Endothelial cell of umbilical vein (primary cell): ENCODE measurements around the gene BMAL2. TPM values are rescaled to one million over a fixed set of nuclear protein-coding genes. Genes with fewer than 3 reads are reported as not detected.

Source experiments
- BruUV-seq: library from RNA; stranded (reverse); fragments of 400-500 nt; replicated peaks from 2 replicates; lab custom pipeline; 2021; lab: Mats Ljungman, UMichigan
- CTCF ChIA-PET: fragments of 300-600, 350-600 bp; sonication (Branson Sonifier 250); formaldehyde crosslinking; loops from one replicate; lab custom pipeline; 2021; ENCODE audit warnings: antibody characterized with exemption, inconsistent platforms; lab: Charles Lee
- POLR2A ChIA-PET: fragments of 300-600, 350-600 bp; sonication (Branson Sonifier 250); formaldehyde crosslinking; loops from one replicate; lab custom pipeline; 2021; ENCODE audit warnings: antibody characterized with exemption, inconsistent platforms; lab: Charles Lee
- DNase-seq: peaks from one replicate; pipeline ENCODE4 v3.0.0-alpha.2; 2011; ENCODE audit warnings: low read depth, low spot score
- FAIRE-seq: peaks from 2 replicates; lab custom pipeline; 2011; peaks lifted over from hg19 to GRCh38; lab: Jason Lieb, UNC
- H2AFZ ChIP-seq: 2 replicates; pipeline ENCODE4 v1.6.0; 2012; ENCODE audit warnings: low read depth, low read length, control low read depth, inconsistent platforms
- H3K27ac ChIP-seq: 2 replicates; pipeline ENCODE4 v1.5.1; 2011; ENCODE audit warnings: low read depth, mild to moderate bottlenecking, control low read depth, low read length, moderate library complexity; ENCODE audit not compliant: insufficient read depth
- H3K27me3 ChIP-seq, 2 experiments: 2 replicates each; pipeline versions ENCODE4 v1.6.0 to v1.6.1; 2011; ENCODE audit warnings: low read length in 2 of 2, mixed read lengths in 1 of 2; ENCODE audit not compliant: control insufficient read depth in 2 of 2, insufficient read depth in 2 of 2
- H3K36me3 ChIP-seq, 2 experiments: 2 replicates in 1 of 2; 3 replicates in 1 of 2; pipeline ENCODE4 v1.5.1; 2011; ENCODE audit warnings: low read length in 2 of 2, mild to moderate bottlenecking in 1 of 2, moderate library complexity in 1 of 2; ENCODE audit not compliant: control insufficient read depth in 2 of 2, insufficient read depth in 2 of 2; ENCODE audit errors: extremely low read depth in 1 of 2
- H3K4me1 ChIP-seq: 3 replicates; pipeline ENCODE4 v1.5.1; 2011; ENCODE audit warnings: mild to moderate bottlenecking, low read length; ENCODE audit not compliant: control insufficient read depth, insufficient read depth; ENCODE audit errors: extremely low read depth
- H3K4me2 ChIP-seq: 2 replicates; pipeline ENCODE4 v1.6.1; 2011; ENCODE audit warnings: low read length, control low read depth, mixed read lengths; ENCODE audit not compliant: insufficient read depth
- H3K4me3 ChIP-seq, 3 experiments: fragments of 200-600 bp in 1 of 3; sonication (generic), shearing (Covaris generic) in 1 of 3; replicated peaks in 1 of 3; 2 replicates each; pipeline ENCODE4 v1.5.1; 2011 to 2016; ENCODE audit warnings: control low read depth in 3 of 3, low read length in 3 of 3, mild to moderate bottlenecking in 2 of 3, inconsistent platforms in 1 of 3, low read depth in 1 of 3, moderate library complexity in 1 of 3; ENCODE audit not compliant: insufficient read depth in 1 of 3
- H3K79me2 ChIP-seq: 2 replicates; pipeline ENCODE4 v1.6.0; 2012; ENCODE audit warnings: low read length, inconsistent platforms; ENCODE audit not compliant: control insufficient read depth, insufficient read depth
- H3K9ac ChIP-seq: replicated peaks from 2 replicates; pipeline ENCODE3; 2011; ENCODE audit warnings: low read length, control low read depth; ENCODE audit not compliant: insufficient read depth; ENCODE audit errors: extremely low read depth
- H3K9me1 ChIP-seq: replicated peaks from 3 replicates; pipeline ENCODE4 v1.6.0; 2011; ENCODE audit warnings: mild to moderate bottlenecking, low read length; ENCODE audit not compliant: control insufficient read depth, insufficient read depth; ENCODE audit errors: extremely low read depth
- H3K9me3 ChIP-seq: replicated peaks from 2 replicates; pipeline ENCODE4 v1.5.1; 2012; ENCODE audit warnings: low read length, inconsistent platforms; ENCODE audit not compliant: control insufficient read depth, insufficient read depth
- H4K20me1 ChIP-seq: replicated peaks from 2 replicates; pipeline ENCODE3; 2011; ENCODE audit warnings: mild to moderate bottlenecking, low read length; ENCODE audit not compliant: control insufficient read depth, insufficient read depth; ENCODE audit errors: extremely low read depth
- CTCF ChIP-seq, 2 donors: IDR thresholded peaks; 1 replicate in 1 of 2; 2 replicates in 1 of 2; pipeline ENCODE4 v1.5.1; 2011; ENCODE audit warnings: low read length in 2 of 2, mild to moderate bottlenecking in 2 of 2, moderate library complexity in 2 of 2, control low read depth in 1 of 2, inconsistent platforms in 1 of 2, low read depth in 1 of 2; ENCODE audit not compliant: insufficient read depth in 1 of 2; ENCODE audit errors: extremely low read depth in 1 of 2
- EZH2 ChIP-seq: IDR thresholded peaks from 2 replicates; pipeline ENCODE4 v1.6.1; 2012; ENCODE audit warnings: borderline replicate concordance, low read depth, mild to moderate bottlenecking, moderate library complexity, low read length, inconsistent platforms; ENCODE audit not compliant: severe bottlenecking
- FOS ChIP-seq: IDR thresholded peaks from 2 replicates; pipeline ENCODE4 v1.6.1; 2011; ENCODE audit warnings: mild to moderate bottlenecking, low read length, moderate library complexity, borderline replicate concordance; ENCODE audit not compliant: insufficient read depth
- GATA2 ChIP-seq: IDR thresholded peaks from 2 replicates; pipeline ENCODE4 v1.7.0; 2011; ENCODE audit warnings: low read depth, mild to moderate bottlenecking, moderate library complexity, mixed read lengths, low read length; ENCODE audit not compliant: insufficient read length, insufficient read depth
- JUN ChIP-seq: IDR thresholded peaks from 2 replicates; pipeline ENCODE4 v1.6.1; 2011; ENCODE audit warnings: borderline replicate concordance, low read depth; ENCODE audit not compliant: insufficient read length, insufficient read depth
- MYC ChIP-seq: IDR thresholded peaks from one replicate; pipeline ENCODE4 v1.6.1; 2011; ENCODE audit warnings: mild to moderate bottlenecking, low read depth, low read length
- POLR2A ChIP-seq: IDR thresholded peaks from 2 replicates; pipeline ENCODE4 v1.6.1; 2012; ENCODE audit warnings: low read depth, mild to moderate bottlenecking, control low read depth, low read length
- POLR2AphosphoS5 ChIP-seq: IDR thresholded peaks from 2 replicates; pipeline ENCODE4 v1.6.1; 2012; ENCODE audit warnings: low read depth, mild to moderate bottlenecking, control low read depth, low read length, moderate library complexity; ENCODE audit not compliant: insufficient read depth
- dilution Hi-C: fragments of 300-500 bp; cut with MboI; formaldehyde crosslinking; loops from one replicate; pipeline ENCODE4 v1.15.0; 2019; ENCODE audit warnings: low sequenced_read_pairs; ENCODE audit not compliant: extremely low pct_ligation_motif_present
- intact Hi-C: fragments of 100-400 bp; cut with micrococcal nuclease; formaldehyde crosslinking; loops from one replicate; pipeline ENCODE4 v1.10.0; 2022
- polyA plus RNA-seq, 4 experiments: library from polyadenylated mRNA; depleted of rRNA in 3 of 4; stranded (reverse) in 3 of 4; unstranded in 1 of 4; fragments of >200 nt; gene quantifications; 2 replicates each; pipeline versions ENCODE4 v1.2.1 to v1.2.3, GENCODE V29; 2011 to 2012; ENCODE audit warnings: missing spikeins in 1 of 4
- total RNA-seq: library from RNA; stranded (reverse); gene quantifications from 2 replicates; pipeline ENCODE4 v1.2.3, GENCODE V29; 2021
- TF ChIP-seq, protein P1 (sequence below): IDR thresholded peaks from 2 replicates; pipeline ENCODE4 v1.6.1; 2011; ENCODE audit not compliant: insufficient read depth, insufficient read length

The BMAL2 gene
- total and polyA plus RNA-seq, 2 donors (not counting 3 experiments of a cell fraction or from before 2014, with no cell fraction given) = 5.9 to 33.3 TPM

GRCh38 chr12:27345376-27345775 is 12.7 kb downstream of the BMAL2 start:
- dilution Hi-C loops = no loop called here
- peaks cover 23% of the 10 kb centered on the region for H3K4me1 ChIP-seq

More at GRCh38 chr12:27345376-27345775, 12.7 kb downstream of the BMAL2 start:
- H3K36me3 ChIP-seq = no peaks in the 10 kb centered on the region
- H3K9me1 ChIP-seq = no peaks in the 10 kb centered on the region
- intact Hi-C loops = no loop called here
- no peaks in the 10 kb centered on the region for H3K9me3 ChIP-seq
- H4K20me1 ChIP-seq = no peaks in the 10 kb centered on the region
- H3K27me3 ChIP-seq = no peaks in the 10 kb centered on the region
- peaks cover 78% of the 10 kb centered on the region for H3K79me2 ChIP-seq
- BruUV-seq = no TSS peak
- no peak overlapping the region for H3K4me3 ChIP-seq
- FAIRE-seq (no peak), DNase-seq (no peak)
- H3K27ac ChIP-seq = no peak overlapping the region
- ChIA-PET CTCF (no interaction called here), POLR2A (no interaction called here)
- no peak overlapping the region for H3K9ac ChIP-seq
- TF ChIP-seq POLR2AphosphoS5 (no peak), EZH2 (no peak), MYC (no peak), CTCF (IDR thresholded peaks at IDR 0.05; ENCODE audit: extremely low read depth in 1 of 2, insufficient read depth in 1 of 2, low read depth in 1 of 2, low read length in 2 of 2) (no peak), JUN (no peak), FOS (no peak), GATA2 (no peak), POLR2A (no peak)
- TF ChIP-seq, protein P1, sequence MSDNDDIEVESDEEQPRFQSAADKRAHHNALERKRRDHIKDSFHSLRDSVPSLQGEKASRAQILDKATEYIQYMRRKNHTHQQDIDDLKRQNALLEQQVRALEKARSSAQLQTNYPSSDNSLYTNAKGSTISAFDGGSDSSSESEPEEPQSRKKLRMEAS = no peak
- no peak overlapping the region for H3K4me2 ChIP-seq
- H2AFZ ChIP-seq = no peak overlapping the region
